SK-N-SH treated with all-trans-retinoic acid at 6 μM for 48 hours (cell line): ENCODE measurements around the gene MAB21L4.

Experiments
- ATAC-seq: fragments of 200-7000 bp; cut with Tn5 transposase; 3 replicates; pipeline ENCODE4 v1.9.1; 2020; ENCODE audit warnings: mild to moderate bottlenecking, moderate library complexity
- ARNTL ChIP-seq: fragments of 450-650 bp; formaldehyde crosslinking; IDR thresholded peaks from 2 replicates; pipeline ENCODE4 v1.5.0; 2020; ENCODE audit warnings: low read depth, mild to moderate bottlenecking, moderate library complexity, borderline replicate concordance
- BACH2 ChIP-seq: fragments of 250-450 bp; sonication (Bioruptor Pico); IDR thresholded peaks from 2 replicates; pipeline ENCODE4 v1.9.0; 2021; ENCODE audit warnings: mild to moderate bottlenecking, borderline replicate concordance
- CSDC2 ChIP-seq: fragments of 250-450 bp; sonication (Bioruptor Pico); IDR thresholded peaks from 2 replicates; pipeline ENCODE4 v1.5.0; 2020; ENCODE audit warnings: mild to moderate bottlenecking, moderate library complexity
- CSRNP3 ChIP-seq: fragments of 250-450 bp; sonication (Bioruptor Pico); IDR thresholded peaks from 2 replicates; pipeline ENCODE4 v1.5.1; 2021; ENCODE audit warnings: mild to moderate bottlenecking, moderate library complexity
- GLIS3 ChIP-seq: fragments of 250-450 bp; sonication (Bioruptor Pico); IDR thresholded peaks from 2 replicates; pipeline ENCODE4 v1.5.0; 2020; ENCODE audit warnings: mild to moderate bottlenecking, moderate library complexity
- PATZ1 ChIP-seq: fragments of 250-450 bp; sonication (Bioruptor Pico); IDR thresholded peaks from 2 replicates; pipeline ENCODE4 v1.8.0; 2020; ENCODE audit warnings: mild to moderate bottlenecking, moderate library complexity, borderline replicate concordance
- POU6F1 ChIP-seq: fragments of 250-450 bp; sonication (Bioruptor Pico); IDR thresholded peaks from 2 replicates; pipeline ENCODE4 v1.8.0; 2021; ENCODE audit warnings: low read depth, mild to moderate bottlenecking, moderate library complexity, borderline replicate concordance
- SNAI2 ChIP-seq: fragments of 250-450 bp; sonication (Bioruptor Pico); IDR thresholded peaks from 2 replicates; pipeline ENCODE4 v1.5.0; 2020; ENCODE audit warnings: mild to moderate bottlenecking, moderate library complexity
- TOX ChIP-seq: fragments of 250-450 bp; sonication (Bioruptor Pico); IDR thresholded peaks from 2 replicates; pipeline ENCODE4 v1.8.0; 2021; ENCODE audit warnings: mild to moderate bottlenecking, moderate library complexity, borderline replicate concordance
- TSHZ2 ChIP-seq: fragments of 250-450 bp; sonication (Bioruptor Pico); IDR thresholded peaks from 2 replicates; pipeline ENCODE4 v1.5.0; 2020; ENCODE audit warnings: mild to moderate bottlenecking, moderate library complexity
- ZC3H10 ChIP-seq: fragments of 250-450 bp; sonication (Bioruptor Pico); IDR thresholded peaks from 2 replicates; pipeline ENCODE4 v1.5.1; 2021; ENCODE audit warnings: mild to moderate bottlenecking, moderate library complexity
- ZFP3 ChIP-seq: fragments of 250-450 bp; sonication (Bioruptor Pico); IDR thresholded peaks from 2 replicates; pipeline ENCODE4 v1.5.0; 2020; ENCODE audit warnings: mild to moderate bottlenecking, moderate library complexity
- ZFP30 ChIP-seq: fragments of 450-650 bp; formaldehyde crosslinking; IDR thresholded peaks from 2 replicates; pipeline ENCODE4 v1.5.0; 2022; ENCODE audit warnings: mild to moderate bottlenecking, moderate library complexity
- ZNF70 ChIP-seq: fragments of 450-650 bp; formaldehyde crosslinking; IDR thresholded peaks from 2 replicates; pipeline ENCODE4 v1.5.0; 2020; ENCODE audit warnings: mild to moderate bottlenecking, moderate library complexity
- ZNF8 ChIP-seq: fragments of 450-650 bp; formaldehyde crosslinking; IDR thresholded peaks from 2 replicates; pipeline ENCODE4 v1.5.0; 2020; ENCODE audit warnings: mild to moderate bottlenecking, moderate library complexity

Gene MAB21L4

GRCh38 chr2:240884221-240884620 lies 11.7 kb downstream of the MAB21L4 start (continued):
- TF ChIP-seq TSHZ2 (CRISPR knock-in tag) = no peak
- TF ChIP-seq, all 23 proteins: peak for 0

- ATAC-seq = no peak
- no peak for TF ChIP-seq SNAI2 (CRISPR knock-in tag)
- TF ChIP-seq CSDC2 (CRISPR knock-in tag) = no peak
- no peak for TF ChIP-seq TSHZ2 (CRISPR knock-in tag)
- TF ChIP-seq PATZ1 = no peak
- TF ChIP-seq POU6F1 (CRISPR knock-in tag) = no peak
Observed at GRCh38 chr2:240881913-240882312, 14.0 kb downstream of the MAB21L4 start.

- no peak for TF ChIP-seq CSDC2 (CRISPR knock-in tag)
- TF ChIP-seq BACH2 = no peak
- no peak for TF ChIP-seq ZFP3
- TF ChIP-seq ZC3H10 = no peak
- TF ChIP-seq ZNF8 (CRISPR knock-in tag) = no peak
- no peak for TF ChIP-seq SNAI2 (CRISPR knock-in tag)
- no peak for TF ChIP-seq TOX (CRISPR knock-in tag)
- no peak for TF ChIP-seq ZFP30 (CRISPR knock-in tag)
- TF ChIP-seq GLIS3 (CRISPR knock-in tag) = no peak
- no peak for TF ChIP-seq CSRNP3 (CRISPR knock-in tag)
- no peak for TF ChIP-seq ARNTL (CRISPR knock-in tag)
- TF ChIP-seq ZNF70 (CRISPR knock-in tag) = no peak
- TF ChIP-seq TSHZ2 (CRISPR knock-in tag) = no peak
- ATAC-seq = no peak
Observed at GRCh38 chr2:240879105-240879504, 16.9 kb downstream of the MAB21L4 start.
